AML-193 (cell line): ENCODE data around the gene APBA2.
"Not testable (repeated sequence)": the region's sequence is repeated elsewhere in the genome, so short reads cannot be mapped to it uniquely, and the experiment has no call there.

Source experiments
- DNase-seq, 2 experiments: peaks; one replicate each; lab custom pipeline; 2025; lab: John Stamatoyannopoulos, UW

Gene APBA2

DNA sequence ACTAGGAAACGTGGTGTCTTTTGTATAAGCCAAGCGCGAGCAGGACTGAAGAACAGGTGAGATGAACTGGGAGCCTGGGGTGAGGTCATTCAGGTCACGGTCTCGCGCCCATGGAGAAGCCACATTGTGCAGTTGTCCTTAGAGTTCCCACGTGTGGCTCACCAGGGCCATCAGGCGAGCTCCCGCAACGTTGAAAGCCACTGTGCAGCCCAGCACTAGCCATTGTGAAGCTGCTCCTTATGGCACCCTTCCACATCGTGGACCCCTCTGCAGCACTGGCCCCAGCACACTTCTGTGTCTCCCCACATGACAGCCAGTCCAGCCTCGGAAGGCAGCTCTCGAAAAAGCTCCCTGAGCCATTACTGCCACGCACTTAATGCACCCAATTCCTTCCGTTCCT lies 7.6 kb upstream of the APBA2 start:
- DNase-seq: no peak

DNA sequence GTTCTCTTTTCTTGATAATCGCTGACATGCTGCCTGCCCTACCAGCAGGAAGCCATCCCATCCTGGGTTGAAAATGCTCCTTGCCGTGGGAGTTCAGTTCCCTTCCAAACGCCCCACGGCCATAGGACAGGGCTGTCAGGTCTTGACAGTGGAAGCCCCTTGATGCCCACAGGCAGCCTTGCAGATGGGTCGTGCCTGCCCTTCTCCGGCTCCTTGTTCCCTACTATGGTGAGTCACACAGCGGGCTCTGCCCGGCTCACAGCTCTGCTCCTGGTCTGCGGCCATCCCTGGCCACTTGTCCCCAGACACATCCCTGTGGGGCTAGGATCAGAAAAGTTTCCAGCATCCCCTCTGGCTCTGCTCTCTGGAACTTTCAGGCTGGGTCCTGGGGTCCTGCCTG lies 6.2 kb upstream of the APBA2 start:
- no peak for DNase-seq

DNA sequence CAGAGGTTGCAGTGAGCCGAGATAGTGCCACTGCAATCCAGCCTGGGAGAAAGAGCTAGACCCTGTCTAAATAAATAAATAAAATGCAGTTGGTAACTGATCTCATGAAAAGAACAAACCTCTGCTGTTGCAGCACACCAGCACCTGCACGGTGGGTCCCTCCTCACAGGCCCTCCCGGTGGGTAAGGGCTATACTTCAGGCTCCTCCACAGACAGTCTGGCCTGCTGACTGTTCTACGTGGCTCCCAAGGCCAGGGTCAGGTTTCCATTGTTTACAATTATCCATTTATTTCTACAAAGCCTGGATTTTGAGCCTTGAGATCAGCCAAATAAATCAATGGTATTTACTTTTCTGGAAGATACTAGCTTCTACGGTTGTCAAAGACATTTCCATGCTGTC lies 5.1 kb upstream of the APBA2 start:
- DNase-seq: no peak

DNA sequence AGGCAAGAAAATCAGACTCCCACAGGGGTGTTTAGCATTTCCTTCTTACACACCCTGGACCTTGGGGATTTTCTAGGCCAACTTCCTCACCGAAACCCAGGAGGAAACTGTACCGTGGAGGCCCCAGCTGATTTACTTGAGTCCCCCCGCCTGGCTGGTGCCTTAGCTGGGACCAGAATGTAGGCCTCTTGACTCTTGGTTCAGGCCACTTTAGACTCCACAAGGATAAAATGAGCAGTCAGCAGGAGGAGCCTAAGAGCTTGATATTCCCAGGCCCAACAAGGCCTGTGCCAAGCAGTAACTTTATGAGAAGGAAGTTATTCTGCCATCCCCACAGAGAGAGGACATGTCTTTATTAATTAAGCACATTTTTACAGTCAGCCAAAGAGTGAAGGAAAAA lies 4.6 kb upstream of the APBA2 start:
- no peak for DNase-seq

DNA sequence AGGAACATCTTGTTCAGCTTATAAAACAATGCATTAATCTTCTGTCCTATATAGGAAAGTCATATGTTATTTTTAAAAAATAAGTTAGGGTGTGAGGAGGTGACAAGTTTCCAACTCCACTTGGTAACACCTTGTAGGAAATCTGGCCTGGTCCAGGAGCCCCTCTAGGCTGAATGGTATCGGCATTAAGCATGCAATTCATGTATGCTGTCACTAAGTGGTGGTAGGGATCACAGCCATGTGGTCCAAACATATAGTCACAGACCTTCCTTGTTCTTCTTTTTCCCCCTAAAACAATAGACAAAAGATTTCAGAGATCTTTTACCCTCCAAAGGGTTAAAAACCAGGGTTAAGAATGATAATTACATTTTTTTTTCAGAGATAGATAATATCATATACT lies 4.2 kb upstream of the APBA2 start:
- DNase-seq: no peak

DNA sequence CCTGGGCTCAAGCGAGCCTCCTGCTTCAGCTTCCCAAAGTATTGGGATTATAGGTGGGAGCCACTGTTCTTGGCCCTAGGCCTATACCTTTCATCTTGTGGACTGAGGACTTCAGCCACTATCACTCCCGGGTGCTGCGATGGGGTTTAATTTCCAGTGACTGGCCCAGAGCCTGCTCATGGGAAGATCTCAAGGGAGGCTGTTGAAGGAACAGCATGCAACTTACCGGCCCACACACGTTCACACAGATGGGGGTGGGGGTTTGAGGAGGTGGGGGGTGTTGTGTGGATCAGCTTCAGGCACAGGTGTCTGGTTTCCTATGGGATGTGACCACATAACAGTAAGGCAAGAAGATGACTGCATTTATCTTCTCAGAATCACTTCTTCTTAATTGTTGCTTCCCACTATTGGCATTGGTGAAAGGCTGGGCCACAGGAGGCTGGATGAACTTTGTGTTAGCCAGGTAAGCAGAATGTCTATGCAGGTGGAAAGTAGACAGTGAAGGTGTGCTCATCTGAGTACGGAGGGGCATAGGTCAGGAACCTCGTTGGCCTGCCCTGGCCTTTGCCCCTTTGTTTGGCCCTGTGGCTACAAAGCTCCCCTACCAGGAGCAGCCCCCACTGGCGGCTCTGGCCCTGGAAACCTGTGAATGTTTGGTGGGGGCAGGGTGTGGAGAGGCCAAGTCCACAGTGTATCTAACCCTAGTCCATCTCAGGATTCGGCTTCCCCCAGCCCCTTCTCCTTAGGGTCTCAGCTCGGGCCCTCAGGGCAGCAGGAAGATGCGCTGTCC lies 1.4 kb upstream of the APBA2 start:
- no peak for DNase-seq

DNA sequence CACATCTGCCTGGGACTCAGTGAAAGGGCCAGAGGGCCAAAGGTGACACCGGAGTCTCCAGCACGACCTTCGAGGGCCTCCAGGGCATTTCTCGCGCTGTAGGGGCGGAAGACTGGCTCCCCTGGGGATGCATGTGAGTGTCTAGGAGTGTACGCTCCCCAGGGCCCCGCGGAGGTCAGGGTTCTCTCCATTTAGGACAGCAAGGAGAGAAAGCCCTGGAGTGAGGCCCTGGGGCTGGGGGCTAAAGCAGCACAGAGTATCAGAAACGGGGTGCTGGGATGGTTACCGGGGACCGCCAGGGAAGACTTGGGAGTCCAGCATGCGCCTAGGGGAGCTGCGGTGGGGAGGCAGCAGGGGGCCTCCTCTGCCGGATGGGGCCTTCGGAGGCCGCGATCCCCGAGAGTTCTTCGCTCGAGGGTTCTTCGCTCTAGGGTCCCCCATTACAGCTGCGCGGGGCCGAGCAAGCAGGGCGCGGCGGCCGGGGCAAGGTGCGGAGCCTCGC lies 595 bp upstream of the APBA2 start:
- no peak for DNase-seq

DNA sequence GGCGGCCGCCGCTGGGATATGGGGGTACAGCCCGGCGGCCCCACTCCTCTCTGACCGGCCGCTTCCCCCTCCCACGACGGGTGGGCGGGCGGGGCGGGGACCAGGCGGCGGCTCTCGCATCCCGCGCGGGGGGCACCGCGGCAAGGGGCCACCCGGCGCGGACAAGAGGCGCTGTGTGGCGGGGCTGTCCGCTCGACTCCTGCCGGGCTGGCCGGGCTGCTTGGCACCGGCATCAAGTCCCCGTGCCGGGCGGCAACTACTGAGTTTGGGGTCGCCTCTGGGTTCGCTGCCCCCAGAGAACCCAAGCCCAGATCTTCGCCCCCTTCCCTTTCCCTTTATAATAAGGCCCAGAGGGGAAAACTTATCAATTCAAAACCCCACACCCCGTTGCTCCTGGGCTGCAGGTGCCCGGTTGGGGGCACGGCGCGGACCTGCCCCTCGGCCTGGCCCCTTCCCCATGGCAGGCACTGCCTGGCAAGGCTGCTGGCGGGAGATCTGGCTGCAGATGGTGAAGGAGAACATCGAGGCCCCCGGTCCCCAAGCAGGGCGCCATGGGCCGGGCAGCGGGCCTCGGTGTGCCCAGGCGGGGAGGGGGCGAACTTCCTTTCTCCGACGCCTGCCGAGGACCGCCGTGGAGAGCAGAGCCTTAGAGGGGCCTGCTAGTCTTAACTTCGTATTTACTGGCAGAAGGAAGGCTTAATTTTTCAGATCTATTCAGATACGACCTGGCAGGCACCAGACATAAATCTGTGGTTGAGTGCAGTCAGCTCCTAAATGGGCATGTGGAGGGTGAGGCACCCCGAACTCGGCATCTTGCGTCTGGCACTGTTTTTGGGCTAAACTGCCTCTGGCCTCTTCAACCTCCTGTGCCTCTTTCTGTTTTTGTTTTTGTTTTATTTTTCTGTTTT lies 911 bp downstream of the APBA2 start:
- DNase-seq: no peak

DNA sequence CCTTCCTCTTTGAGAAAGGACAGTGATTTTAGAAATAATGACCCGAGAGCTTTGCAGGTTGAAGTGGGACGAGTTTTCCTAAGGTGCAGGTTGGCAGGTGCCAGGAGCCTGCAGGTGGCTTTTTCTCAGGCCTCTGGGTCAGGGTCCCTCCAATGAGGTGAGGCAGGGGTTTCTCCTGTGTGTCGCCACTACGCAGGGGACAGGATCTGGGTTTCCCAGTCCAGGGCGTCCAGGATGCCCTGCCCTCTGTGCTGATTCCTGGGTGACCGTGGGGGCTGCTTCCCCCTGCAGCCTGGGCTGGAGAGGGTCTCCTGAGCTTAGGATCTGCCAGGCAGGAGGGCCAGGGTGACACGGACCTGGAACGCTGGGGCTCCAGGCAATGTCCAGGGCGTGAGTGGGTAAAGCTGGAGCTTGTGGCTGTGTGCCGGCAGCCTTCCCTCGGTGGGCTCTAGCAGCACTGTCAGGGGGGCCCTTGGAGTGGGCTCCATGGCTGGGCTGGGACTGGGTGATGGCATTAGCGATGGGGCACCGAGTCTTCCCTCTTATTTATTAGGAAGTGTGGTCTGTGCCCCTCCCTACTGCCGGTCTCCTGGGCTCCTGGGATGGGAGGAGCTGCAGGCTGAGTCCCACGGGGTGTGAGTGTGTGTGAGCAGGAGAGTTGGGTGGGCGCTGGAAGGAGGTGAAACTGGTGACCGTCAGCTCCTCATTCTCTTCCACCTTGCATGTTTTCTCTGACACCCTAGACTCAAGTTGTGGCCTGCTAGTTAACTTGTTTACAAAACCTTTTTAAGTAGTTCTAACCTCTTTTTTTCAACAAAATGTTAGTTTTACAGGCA lies 1.8 kb downstream of the APBA2 start:
- DNase-seq: no peak

DNA sequence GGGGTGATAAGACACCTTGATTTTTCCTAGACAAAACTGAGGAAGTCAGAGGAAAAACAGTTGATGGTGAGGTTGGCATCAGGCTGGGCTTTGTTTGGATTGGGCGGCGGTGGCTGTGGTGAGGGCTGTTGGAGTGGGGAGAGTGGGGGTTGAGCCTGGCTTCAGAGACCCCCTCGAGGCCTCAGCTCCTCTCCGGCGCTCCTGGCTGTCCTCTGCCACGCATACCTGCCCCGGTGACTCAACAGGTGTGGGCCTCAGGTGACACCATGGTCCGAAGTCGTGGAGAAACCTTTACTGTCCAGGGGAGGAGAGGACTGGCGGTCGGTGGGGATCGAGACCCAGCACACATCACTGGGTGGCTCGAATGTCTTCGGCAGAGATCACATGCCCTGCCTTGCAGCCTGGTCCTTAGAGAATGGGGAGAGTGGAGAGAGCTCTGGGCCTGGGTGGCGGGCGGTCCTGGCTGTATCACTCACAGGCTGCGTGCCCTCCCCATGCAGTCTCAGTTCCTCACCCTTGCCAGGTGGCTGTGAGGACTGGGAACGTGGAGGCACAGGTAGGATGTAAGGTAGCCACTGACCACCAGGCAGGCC lies 2.6 kb downstream of the APBA2 start:
- DNase-seq: no peak

DNA sequence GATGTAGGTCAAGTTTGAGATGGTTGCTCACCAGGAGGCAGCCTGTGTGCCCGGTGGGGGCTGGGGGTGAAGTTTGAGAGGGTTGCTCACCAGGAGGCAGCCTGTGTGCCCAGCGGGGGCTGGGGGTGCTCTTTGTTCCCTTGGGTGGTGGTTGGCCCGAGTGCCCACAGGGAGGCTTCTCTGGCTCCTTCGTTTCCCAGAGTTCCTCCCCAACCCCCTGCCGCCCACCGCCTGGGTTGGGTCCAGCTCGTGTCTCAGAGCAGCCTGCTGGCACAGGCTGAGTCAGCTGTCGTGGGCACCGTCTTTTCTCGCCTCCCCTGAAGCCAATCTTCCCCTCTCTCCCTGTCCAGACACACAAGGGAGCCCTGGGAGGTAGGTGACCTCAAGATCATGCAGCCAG lies 3.1 kb downstream of the APBA2 start:
- no peak for DNase-seq

DNA sequence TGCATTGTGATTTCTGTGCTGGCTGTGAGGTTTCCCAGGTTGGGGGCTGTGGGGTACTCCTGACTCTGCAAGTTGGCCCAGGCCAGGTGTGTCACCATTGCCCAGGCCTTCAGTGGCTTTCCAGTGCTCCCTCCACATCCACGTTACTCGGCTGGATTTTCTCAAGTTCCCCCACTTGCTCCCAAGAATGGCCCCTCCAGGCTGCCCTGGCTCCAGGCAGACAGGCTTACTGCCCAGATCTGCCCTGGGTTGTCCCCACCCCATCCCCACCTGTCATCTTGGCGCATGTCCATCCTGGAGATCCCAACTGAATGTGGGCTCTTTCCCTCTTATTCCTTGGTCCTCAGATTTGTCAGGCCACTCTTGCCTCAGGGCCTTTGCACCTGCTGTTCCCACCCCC lies 3.6 kb downstream of the APBA2 start:
- no peak for DNase-seq

DNA sequence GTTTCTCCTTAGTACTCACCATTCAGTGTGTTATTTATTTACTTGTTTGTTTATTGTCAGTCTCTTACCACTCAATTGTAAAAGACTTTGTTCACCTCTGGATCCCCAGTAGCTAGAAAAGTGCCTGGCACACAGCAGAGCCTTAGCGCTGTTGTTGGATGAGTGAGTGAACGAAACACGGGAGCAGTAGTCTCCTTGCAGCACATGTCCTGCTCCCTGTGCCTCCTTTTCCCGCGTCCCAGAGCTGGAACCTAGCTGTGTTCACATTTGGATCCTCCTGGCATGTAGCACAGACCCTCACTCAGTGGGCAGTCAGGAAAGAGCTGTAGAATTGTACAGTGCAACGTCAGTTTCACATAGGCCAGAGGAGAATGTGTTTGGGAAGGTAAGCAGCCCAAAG lies 4.1 kb downstream of the APBA2 start:
- not testable (repeated sequence) for DNase-seq

DNA sequence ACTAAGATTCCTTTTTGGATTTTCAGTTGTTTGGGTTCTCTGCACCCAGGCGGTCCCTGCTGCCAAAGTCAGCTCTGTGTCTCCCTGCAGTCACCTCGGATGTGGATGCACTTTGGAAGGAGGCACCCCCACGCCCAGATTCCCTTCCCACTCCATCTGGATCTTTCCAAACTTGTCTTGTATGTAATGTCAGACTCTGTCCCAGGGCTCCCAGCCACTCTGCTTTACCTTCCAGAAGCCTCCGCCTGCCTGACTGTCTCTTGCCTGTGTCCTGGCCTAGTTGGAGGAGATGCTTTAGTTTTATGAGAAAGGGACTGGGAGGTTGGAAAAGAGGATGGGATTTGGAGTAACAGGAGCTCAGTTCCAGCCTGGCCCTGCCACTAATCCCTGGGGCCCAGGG lies 4.5 kb downstream of the APBA2 start:
- DNase-seq: not testable (repeated sequence)

DNA sequence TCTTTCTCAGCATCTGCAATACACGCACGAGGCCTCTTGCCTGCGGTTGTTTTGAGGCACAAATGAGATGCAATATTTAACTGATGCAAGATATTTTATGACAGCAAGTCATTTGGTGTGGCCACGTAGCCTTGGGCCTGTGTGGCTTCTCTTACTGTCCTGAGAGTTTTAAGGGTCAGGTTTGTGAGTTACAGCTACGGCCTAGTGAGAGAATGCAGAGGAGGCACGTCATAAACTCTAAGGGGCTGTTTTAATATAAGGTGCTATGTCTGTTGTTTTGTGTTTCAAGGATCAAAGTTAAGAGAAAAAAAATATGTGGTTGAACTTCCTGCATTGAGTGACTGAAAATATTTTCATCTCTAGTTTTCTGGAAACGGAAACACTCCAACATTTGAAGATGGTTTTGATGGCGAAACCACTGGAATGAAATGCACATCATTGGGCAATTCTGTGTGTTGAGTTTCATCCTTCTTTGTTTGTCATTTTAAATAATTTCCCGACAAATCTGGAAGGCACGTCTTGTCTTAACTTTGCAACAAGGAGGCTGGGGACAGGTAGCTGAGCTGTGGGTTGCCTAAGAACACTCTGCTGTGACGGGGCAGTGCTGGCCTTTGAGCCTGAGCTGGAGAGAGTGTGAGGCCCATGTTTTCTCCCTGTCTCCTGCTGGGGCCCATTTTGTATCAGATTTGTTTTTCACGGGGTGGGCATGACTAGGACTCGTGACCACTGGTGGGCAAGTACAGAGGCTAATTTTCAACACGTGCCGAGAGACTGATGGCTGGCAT lies 5.1 kb downstream of the APBA2 start:
- no peak for DNase-seq

DNA sequence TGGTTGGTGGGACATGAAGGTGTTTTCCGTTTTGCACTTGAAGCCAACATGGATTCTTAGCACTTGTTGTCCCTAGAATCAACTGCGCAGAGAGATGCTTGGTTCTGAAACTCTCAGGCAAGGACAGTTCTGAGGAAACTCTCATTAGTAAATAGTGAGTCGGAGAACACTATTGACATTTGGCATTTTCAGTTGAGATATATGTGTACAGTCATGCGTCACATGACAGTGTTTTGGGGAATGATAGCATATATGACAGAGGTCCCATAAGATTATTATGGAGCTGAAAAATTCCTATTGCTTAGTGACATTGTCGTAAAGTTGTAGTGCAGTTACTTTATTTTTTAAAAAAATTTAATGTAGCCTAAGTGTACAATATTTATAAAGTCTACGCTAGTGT lies 5.8 kb downstream of the APBA2 start:
- DNase-seq: no peak

DNA sequence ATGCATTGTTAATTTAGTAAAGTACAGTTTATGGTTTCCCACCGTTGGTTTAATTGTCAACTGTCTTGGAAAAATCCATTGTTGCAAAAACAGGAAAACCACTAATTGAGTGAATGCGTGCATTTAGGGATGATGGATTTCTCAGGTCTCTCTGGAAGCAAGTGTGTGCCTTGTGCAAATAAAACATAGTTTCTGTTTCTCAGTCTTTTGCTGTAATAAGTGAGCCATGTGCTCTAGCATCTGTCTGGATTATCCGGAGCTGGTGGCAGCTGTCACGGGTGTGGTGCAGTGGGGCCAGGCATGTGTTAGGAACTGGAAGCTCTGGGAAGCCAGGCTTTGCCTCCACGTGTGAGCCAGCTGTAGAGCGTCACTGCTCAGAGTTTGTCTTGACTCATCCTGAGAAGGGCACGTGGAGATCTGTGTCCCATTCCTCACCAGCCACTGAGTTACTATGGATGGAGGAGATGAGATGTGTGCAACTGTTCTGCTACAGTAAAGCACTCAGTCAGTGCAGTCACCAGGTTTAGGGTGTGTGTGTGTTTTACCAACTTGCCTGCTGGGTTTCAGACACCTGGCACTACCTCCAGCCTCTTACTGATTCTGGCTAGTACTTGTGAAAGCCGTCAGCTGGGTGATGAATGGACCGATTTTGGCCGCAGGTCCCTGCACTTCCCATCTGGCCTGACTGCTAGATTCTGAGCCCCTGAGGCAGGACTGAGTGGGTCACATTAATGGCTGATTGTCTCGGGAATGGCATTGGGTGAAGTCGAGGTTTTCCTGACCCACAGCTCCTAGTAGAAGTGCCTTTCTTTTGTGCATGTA lies 7.2 kb downstream of the APBA2 start:
- DNase-seq: no peak

DNA sequence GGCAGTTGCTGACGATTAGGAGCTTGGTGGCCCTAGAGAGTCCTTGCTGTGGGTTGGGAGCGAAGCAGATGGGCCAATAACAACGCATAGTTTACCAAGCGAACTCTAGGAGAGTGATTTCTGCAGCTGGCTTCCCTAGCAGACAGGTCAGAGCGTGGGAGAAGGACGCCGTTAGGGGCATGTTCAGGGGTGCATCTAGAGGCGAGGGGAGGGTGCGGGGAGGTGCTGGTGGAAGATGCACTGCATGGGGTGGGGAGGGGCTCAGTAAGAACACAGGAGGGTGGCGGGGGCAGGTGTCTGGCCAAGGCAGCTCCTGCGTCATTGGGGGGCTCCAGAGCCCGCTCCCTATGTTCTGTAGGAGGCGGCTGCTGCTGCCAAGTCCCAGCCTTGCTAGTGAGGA lies 8.9 kb downstream of the APBA2 start:
- no peak for DNase-seq

DNA sequence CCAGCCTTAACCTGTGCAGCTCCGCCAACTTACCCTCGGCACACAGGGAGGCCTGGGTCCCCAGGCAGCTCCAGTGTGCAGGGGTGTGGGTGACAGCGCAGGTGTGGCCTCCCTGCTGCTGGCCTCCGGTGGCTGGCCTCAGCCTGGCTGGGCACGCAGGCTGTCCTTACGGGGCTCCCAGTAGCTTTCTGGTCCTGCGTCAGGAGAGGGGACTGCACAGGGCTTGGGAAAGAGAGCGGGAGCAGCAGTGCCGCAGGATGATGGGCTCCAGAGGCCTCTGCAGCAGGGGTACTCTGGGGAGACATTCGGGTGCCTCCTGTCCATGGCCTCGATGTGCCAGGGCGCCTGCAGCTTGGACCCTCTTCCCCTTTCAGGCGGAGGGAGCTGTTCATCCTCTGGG lies 9.4 kb downstream of the APBA2 start:
- no peak for DNase-seq

DNA sequence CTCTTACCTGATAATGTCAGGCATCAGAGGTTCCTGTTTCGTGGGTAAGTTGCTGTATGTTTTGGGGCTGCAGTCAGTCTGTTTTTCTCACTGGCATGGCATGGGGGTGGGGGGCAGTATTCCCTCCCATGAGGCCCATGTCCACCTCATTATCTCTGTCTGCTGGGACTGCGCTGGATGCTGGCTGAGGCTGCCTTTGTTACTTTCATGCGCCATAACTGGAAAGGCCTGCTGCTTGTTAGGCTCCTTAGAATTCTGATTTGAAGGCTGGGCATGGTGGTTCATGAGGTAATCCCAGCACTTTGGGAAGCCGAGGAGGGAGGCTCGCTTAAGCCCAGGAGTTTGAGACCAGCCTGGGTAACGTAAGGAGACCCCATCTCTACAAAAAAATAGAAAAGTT lies 9.8 kb downstream of the APBA2 start:
- no peak for DNase-seq
